GM06990 (cell line): Measurements from ENCODE around the gene ANTXR2.

Experiments used
- DNase-seq: peaks from one replicate; pipeline ENCODE4 v3.0.0-alpha.2; 2011; ENCODE audit not compliant: insufficient read length; ENCODE audit errors: extremely low read depth
- H3K27me3 ChIP-seq: replicated peaks from 2 replicates; pipeline ENCODE4 v1.6.0; 2011; ENCODE audit warnings: low read length; ENCODE audit not compliant: control insufficient read depth, insufficient read depth
- H3K36me3 ChIP-seq: 2 replicates; pipeline ENCODE4 v1.5.1; 2011; ENCODE audit warnings: low read length; ENCODE audit not compliant: control insufficient read depth, insufficient read depth
- H3K4me3 ChIP-seq: replicated peaks from 2 replicates; pipeline ENCODE4 v1.5.1; 2011; ENCODE audit warnings: low read depth, mild to moderate bottlenecking, control low read depth, low read length
- CTCF ChIP-seq: IDR thresholded peaks from 2 replicates; pipeline ENCODE4 v1.5.1; 2011; ENCODE audit warnings: low read length, control low read depth, mild to moderate bottlenecking, inconsistent platforms; ENCODE audit not compliant: insufficient read depth, poor library complexity, severe bottlenecking

The ANTXR2 gene

GRCh38 chr4:79871961-79872360 lies 201.1 kb downstream of the ANTXR2 start:
- H3K4me3 ChIP-seq, result no peak overlapping the region
- H3K27me3 ChIP-seq, result no peaks in the 10 kb centered on the region
- no peak for TF ChIP-seq CTCF
- no peak for DNase-seq
- no peaks in the 10 kb centered on the region for H3K36me3 ChIP-seq

GRCh38 chr4:79869597-79870237 lies 203.3 kb downstream of the ANTXR2 start:
- DNase-seq, result no peak
- H3K27me3 ChIP-seq, result no peaks in the 10 kb centered on the region
- no peak overlapping the region for H3K4me3 ChIP-seq
- no peak for TF ChIP-seq CTCF
- H3K36me3 ChIP-seq, result no peaks in the 10 kb centered on the region

- TF ChIP-seq CTCF, result no peak
- Histone ChIP-seq H3K27me3 (no peaks in the 10 kb centered on the region), H3K36me3 (no peaks in the 10 kb centered on the region), H3K4me3 (no peak overlapping the region)
- no peak for DNase-seq
Measured at GRCh38 chr4:79865201-79865597, 207.8 kb downstream of the ANTXR2 start.

GRCh38 chr4:79864500-79865200 lies 208.4 kb downstream of the ANTXR2 start:
- DNase-seq, result no peak
- no peaks in the 10 kb centered on the region for H3K27me3 ChIP-seq
- no peak overlapping the region for H3K4me3 ChIP-seq
- TF ChIP-seq CTCF, result no peak
- no peaks in the 10 kb centered on the region for H3K36me3 ChIP-seq

GRCh38 chr4:79863333-79863732 lies 209.7 kb downstream of the ANTXR2 start:
- DNase-seq, result no peak
- Histone ChIP-seq H3K4me3 (no peak overlapping the region), H3K36me3 (no peaks in the 10 kb centered on the region), H3K27me3 (no peaks in the 10 kb centered on the region)
- TF ChIP-seq CTCF, result no peak
